GM12865 (cell line): ENCODE data around the gene ADGRD1.
A peak's percentile ranks its signal among the peaks of the same experiment; 100 is the strongest.

Experiments used
- DNase-seq: peaks from one replicate; pipeline ENCODE4 v3.0.0; 2010; ENCODE audit warnings: low read depth
- H3K4me3 ChIP-seq: 2 replicates; pipeline ENCODE4 v1.5.1; 2011; ENCODE audit warnings: mild to moderate bottlenecking, low read depth, low read length, control low read depth
- TF ChIP-seq, protein P1 (sequence below): IDR thresholded peaks from 2 replicates; pipeline ENCODE4 v1.5.1; 2011; ENCODE audit warnings: low read length, control low read depth, low read depth, inconsistent platforms; ENCODE audit not compliant: insufficient read depth; ENCODE audit errors: missing control alignments

The ADGRD1 gene

DNA sequence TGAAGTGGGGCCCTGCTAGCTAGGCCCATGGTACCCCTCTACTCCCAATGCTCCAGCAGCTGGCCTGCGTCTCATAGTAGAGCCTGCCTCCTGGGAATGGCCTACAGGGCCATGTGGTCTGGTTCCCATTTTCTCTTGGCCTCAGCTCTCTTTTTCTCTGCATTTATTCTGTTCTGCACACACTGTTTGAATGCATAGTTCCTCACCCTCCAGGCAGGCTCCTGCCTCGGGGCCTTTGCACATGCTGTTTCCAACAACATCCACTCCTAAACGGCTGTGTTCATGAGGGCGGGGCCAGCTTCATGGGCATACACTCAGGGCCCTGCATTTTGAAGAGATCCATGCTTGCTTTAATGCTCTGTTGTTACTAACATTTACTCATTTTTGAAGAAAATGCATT lies 204.0 kb downstream of the ADGRD1 start:
- TF ChIP-seq, protein P1, sequence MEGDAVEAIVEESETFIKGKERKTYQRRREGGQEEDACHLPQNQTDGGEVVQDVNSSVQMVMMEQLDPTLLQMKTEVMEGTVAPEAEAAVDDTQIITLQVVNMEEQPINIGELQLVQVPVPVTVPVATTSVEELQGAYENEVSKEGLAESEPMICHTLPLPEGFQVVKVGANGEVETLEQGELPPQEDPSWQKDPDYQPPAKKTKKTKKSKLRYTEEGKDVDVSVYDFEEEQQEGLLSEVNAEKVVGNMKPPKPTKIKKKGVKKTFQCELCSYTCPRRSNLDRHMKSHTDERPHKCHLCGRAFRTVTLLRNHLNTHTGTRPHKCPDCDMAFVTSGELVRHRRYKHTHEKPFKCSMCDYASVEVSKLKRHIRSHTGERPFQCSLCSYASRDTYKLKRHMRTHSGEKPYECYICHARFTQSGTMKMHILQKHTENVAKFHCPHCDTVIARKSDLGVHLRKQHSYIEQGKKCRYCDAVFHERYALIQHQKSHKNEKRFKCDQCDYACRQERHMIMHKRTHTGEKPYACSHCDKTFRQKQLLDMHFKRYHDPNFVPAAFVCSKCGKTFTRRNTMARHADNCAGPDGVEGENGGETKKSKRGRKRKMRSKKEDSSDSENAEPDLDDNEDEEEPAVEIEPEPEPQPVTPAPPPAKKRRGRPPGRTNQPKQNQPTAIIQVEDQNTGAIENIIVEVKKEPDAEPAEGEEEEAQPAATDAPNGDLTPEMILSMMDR, result no peak
- DNase-seq, result no peak
- no peak overlapping the region for H3K4me3 ChIP-seq

DNA sequence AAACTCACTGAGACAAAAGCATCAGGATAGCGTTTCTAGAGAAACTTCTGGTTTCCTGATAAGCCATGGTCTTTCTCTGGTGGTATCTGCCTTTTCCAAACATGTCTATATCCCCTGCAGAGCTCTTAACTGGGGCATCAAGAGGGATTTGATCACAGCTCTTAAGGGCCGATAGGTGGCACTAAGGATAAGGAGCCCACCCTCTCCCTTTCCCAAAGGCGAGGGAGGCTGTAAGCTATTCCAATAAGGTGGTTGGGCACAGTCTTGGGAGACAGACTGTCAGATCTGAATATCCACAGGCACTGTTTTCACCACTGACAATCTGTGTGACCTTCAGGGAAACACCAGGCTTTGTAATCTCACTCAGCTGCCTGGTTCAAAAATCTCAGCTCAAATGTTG lies 206.0 kb downstream of the ADGRD1 start:
- TF ChIP-seq, protein P1, result no peak
- H3K4me3 ChIP-seq, result no peak overlapping the region
- DNase-seq, result no peak

DNA sequence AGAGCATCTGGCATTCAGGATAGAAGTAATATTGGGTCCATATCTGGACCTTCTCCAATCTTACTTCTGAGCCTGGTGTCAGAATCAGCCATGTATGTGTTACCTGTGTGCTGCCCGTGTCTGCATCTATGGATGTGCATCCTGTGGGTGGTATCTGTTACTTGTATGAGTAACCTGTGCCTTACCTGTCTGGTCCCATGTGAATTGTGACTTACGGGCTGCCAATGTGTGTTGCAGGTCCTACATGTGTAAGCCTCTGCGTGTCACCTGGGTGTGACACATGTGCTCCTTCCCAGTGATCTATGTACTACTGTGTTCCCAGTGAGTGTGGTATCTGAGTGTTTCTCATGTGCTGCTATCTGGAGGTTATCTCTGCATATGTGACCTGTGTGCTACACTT lies 208.4 kb downstream of the ADGRD1 start:
- H3K4me3 ChIP-seq, result no peak overlapping the region
- TF ChIP-seq, protein P1, result no peak
- DNase-seq, result no peak

GRCh38 chr12:131163189-131163738 lies 209.6 kb downstream of the ADGRD1 start:
- H3K4me3 ChIP-seq, result no peak overlapping the region
- DNase-seq, result no peak
- TF ChIP-seq, protein P1, result no peak

DNA sequence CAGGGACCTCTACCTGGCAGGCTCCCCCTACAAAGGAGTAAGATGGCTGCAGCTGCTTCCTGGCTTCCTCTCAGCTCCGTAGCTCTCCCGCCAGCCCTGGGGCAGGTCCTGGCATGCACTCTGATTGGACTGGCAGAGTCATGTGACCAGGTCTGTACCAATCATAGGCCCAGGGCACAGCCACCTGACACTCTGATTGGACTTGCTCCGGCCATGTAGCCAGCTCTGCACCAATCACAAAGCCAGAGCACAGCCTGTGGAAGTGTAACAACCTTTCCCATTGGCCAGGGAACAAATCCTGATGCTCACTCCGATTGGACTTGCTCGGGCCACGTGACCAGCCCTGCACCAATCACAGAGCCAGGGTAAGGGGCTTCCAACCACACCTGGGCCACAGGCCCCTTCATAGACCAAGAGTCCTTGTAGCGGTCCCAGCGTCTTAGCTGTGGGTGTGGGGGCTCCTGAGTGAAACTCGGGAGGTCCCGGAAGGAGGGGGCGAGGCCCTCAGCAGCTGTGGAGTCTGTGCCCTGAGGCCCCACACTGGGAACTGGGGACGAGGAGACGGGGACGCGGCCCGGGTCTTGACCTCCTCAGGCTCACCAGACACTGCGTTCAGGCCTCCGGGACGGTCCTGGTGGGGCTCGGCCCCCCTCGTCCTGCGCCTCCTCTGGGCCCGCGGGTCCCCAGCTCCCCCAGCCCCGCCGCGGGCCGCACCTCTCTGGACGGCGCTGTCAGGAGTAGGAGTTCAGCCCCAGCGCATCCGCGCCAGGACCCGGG lies 210.6 kb downstream of the ADGRD1 start:
- DNase-seq, result peak; percentile 11
- no peak overlapping the region for H3K4me3 ChIP-seq
- TF ChIP-seq, protein P1, result no peak

DNA sequence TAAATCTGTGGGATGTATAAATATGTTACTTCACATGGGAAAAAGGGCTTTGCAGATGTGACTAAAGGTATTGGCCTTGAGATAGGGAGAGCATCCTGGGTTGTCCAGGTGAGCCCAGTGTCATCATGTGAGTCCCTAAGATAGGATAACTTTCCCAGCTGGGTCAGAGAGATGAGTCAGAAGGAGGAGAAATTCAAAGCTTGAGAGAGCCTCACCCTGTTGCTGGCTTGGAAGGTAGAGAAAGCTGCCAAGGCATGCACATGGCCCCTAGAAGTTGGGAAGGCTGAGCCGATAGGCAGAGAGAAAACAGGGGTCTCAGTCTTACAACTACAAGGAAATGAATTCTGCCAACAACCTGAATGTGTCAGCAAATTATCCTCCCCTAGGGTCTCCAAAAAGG lies 213.0 kb downstream of the ADGRD1 start:
- no peak overlapping the region for H3K4me3 ChIP-seq
- TF ChIP-seq, protein P1, result no peak
- no peak for DNase-seq
